Nephron (organoid): ENCODE data around the gene MLH3.

Experiments used
- H3K27ac Mint-ChIP-seq, 3 experiments: 2 replicates each; pipeline ENCODE4 v1.8.0; 2020; ENCODE audit warnings: mixed read lengths in 3 of 3, mild to moderate bottlenecking in 2 of 3, moderate library complexity in 1 of 3
- H3K27me3 Mint-ChIP-seq: 2 replicates; pipeline ENCODE4 v1.8.0; 2021; ENCODE audit warnings: low read depth, mild to moderate bottlenecking, moderate library complexity, mixed read lengths
- H3K36me3 Mint-ChIP-seq: 2 replicates; pipeline ENCODE4 v1.8.0; 2020; ENCODE audit warnings: low read depth, mixed read lengths
- H3K4me1 Mint-ChIP-seq: 2 replicates; pipeline ENCODE4 v1.8.0; 2020; ENCODE audit warnings: mixed read lengths
- H3K4me3 Mint-ChIP-seq, 3 experiments: 2 replicates each; pipeline ENCODE4 v1.8.0; 2020; ENCODE audit warnings: mild to moderate bottlenecking in 3 of 3, mixed read lengths in 3 of 3, moderate library complexity in 2 of 3
- H3K9me3 Mint-ChIP-seq: 2 replicates; pipeline ENCODE4 v1.8.0; 2020; ENCODE audit warnings: mixed read lengths
- TF ChIP-seq, protein P1 (sequence below), 3 experiments: fragments of 200-600 bp; sonication (generic); IDR thresholded peaks; one replicate each; pipeline ENCODE4 v1.5.0; 2021; ENCODE audit warnings: antibody characterized with exemption in 3 of 3; ENCODE audit not compliant: unreplicated experiment in 3 of 3

Gene MLH3

DNA sequence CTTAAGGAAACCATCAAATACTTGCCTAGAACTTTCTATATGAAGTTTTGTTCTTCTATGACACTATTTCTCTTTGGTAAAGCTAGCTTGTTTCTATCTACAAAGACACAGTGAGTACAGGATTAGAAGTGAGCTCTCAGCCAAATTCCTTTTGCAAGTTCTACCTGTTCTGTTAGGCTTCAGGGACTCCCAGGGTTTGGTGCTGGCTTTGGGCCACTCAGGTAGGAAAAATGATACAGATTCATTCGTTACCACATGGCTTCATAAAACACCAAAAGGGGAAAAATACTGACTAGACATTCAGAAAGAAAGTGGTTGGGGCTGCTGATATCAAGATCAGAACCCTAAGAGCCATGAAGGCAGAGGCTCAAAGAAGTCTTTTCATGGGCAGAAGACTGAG lies 32.0 kb upstream of the MLH3 start:
- Mint-ChIP-seq H3K9me3 (no peaks in the 10 kb centered on the region), H3K4me3 (no peak overlapping the region), H3K27ac (peak overlapping the region in 2 of 3 experiments; percentile 82 to 96), H3K27me3 (no peaks in the 10 kb centered on the region), H3K4me1 (peaks cover 19% of the 10 kb centered on the region), H3K36me3 (peaks cover 52% of the 10 kb centered on the region)
- TF ChIP-seq, protein P1, sequence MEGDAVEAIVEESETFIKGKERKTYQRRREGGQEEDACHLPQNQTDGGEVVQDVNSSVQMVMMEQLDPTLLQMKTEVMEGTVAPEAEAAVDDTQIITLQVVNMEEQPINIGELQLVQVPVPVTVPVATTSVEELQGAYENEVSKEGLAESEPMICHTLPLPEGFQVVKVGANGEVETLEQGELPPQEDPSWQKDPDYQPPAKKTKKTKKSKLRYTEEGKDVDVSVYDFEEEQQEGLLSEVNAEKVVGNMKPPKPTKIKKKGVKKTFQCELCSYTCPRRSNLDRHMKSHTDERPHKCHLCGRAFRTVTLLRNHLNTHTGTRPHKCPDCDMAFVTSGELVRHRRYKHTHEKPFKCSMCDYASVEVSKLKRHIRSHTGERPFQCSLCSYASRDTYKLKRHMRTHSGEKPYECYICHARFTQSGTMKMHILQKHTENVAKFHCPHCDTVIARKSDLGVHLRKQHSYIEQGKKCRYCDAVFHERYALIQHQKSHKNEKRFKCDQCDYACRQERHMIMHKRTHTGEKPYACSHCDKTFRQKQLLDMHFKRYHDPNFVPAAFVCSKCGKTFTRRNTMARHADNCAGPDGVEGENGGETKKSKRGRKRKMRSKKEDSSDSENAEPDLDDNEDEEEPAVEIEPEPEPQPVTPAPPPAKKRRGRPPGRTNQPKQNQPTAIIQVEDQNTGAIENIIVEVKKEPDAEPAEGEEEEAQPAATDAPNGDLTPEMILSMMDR (IDR thresholded peaks at IDR 0.05; ENCODE audit: unreplicated experiment in 3 of 3), result no peak

DNA sequence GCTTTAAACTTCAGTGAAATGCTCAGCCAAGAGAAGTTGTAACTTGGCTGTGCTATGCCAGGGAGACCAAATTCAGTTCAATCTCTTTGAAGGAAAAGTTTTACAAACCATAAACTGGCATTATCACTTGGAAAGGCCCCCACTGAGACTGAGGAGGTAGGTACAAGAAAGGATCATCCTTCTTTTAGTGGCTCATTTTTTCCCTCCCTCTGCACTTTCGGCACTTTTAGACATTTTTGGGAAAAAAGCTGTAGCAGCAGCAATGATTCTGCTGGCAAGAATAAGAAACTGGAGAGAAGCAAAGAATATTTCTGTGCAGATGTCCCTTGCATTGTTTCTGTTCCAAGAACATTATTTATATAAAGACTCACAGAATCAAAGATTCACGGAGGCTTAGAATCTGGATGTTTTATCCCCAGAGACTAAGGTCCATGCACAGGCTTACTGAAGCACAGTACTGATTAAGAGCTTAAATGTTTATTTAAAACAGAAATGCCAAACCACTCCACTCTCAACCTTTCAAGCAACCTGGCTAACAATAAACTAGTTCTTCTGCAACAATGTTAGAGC lies 30.5 kb upstream of the MLH3 start:
- Mint-ChIP-seq H3K9me3 (no peaks in the 10 kb centered on the region), H3K27me3 (no peaks in the 10 kb centered on the region), H3K4me3 (peak overlapping the region in 1 of 3 experiments; percentile 26), H3K27ac (peak overlapping the region; percentile 82 to 97 (median 96)), H3K36me3 (peaks cover 44% of the 10 kb centered on the region), H3K4me1 (peaks cover 19% of the 10 kb centered on the region)
- TF ChIP-seq, protein P1 (IDR thresholded peaks at IDR 0.05; ENCODE audit: unreplicated experiment in 3 of 3), result no peak

DNA sequence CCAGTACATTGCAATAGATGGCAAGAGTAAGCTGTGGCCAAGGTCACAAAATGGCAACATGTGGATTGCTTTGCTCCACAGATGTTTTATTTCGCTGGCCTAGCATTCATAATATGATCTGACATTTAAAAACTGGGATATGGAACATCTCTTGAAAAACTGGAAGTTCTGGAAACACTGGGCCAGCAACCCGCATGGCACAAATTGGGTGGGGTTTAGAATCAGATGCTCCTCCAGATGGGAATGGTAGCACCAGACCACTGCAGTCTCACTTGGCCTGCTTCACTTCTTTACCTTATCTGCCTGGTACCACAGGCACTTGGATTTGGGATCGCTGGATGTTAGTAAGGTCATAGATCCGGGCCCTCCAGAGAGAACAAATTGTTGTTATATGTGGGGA lies 28.3 kb upstream of the MLH3 start:
- peaks cover 19% of the 10 kb centered on the region for H3K4me1 Mint-ChIP-seq
- H3K4me3 Mint-ChIP-seq, result no peak overlapping the region
- no peaks in the 10 kb centered on the region for H3K9me3 Mint-ChIP-seq
- H3K27ac Mint-ChIP-seq, result peak overlapping the region; percentile 19 to 29 (median 22)
- TF ChIP-seq, protein P1 (IDR thresholded peaks at IDR 0.05; ENCODE audit: unreplicated experiment in 3 of 3), result no peak
- H3K27me3 Mint-ChIP-seq, result no peaks in the 10 kb centered on the region
- H3K36me3 Mint-ChIP-seq, result peaks cover 27% of the 10 kb centered on the region

DNA sequence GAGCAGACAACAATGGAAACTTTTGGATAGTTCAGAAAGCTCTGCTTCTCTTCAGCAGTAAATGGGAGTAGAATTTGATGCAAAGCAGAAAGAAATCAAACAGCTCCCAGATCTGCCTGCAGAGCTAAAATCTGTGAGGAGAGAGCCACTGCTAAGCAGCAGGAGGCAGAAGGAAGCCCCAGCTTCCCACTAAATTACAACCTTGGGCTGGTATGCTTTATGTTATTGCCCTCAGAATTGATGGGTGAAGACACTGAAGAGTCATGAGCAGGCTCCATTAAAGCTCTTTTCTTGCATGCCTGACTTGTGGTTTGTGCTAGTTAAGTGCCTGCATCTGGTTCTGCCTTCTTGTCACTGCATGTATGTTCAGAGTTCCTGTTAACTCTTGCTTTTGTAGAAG lies 26.5 kb upstream of the MLH3 start:
- TF ChIP-seq, protein P1 (IDR thresholded peaks at IDR 0.05; ENCODE audit: unreplicated experiment in 3 of 3), result no peak
- Mint-ChIP-seq H3K4me1 (peaks cover 15% of the 10 kb centered on the region), H3K4me3 (no peak overlapping the region), H3K36me3 (peaks cover 12% of the 10 kb centered on the region), H3K27me3 (no peaks in the 10 kb centered on the region), H3K9me3 (no peaks in the 10 kb centered on the region), H3K27ac (no peak overlapping the region)

DNA sequence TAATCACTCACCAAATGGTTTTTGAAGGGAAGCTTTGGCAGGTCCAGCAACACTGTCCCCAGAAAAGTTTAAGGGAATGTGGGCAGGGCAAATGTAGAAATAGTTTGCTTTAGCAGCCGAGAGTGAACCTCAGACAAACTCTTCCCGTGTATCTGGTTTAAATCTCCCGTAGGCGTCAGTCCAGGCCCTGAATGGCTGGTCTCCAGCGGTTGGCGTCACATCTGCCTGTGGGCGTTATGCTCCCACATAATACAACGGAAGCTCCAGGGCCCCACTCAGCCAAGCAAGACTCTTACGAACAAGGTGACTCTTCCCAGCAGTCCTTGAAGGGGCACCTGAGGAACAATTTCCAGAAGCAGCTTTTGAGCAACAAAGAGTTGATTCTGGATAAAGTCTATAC lies 19.1 kb upstream of the MLH3 start:
- no peaks in the 10 kb centered on the region for H3K27me3 Mint-ChIP-seq
- H3K4me1 Mint-ChIP-seq, result peaks cover 5% of the 10 kb centered on the region
- H3K27ac Mint-ChIP-seq, result peak overlapping the region in 1 of 3 experiments; percentile 40
- H3K36me3 Mint-ChIP-seq, result no peaks in the 10 kb centered on the region
- TF ChIP-seq, protein P1 (IDR thresholded peaks at IDR 0.05; ENCODE audit: unreplicated experiment in 3 of 3), result no peak
- H3K4me3 Mint-ChIP-seq, result peak overlapping the region in 1 of 3 experiments; percentile 90
- H3K9me3 Mint-ChIP-seq, result no peaks in the 10 kb centered on the region

DNA sequence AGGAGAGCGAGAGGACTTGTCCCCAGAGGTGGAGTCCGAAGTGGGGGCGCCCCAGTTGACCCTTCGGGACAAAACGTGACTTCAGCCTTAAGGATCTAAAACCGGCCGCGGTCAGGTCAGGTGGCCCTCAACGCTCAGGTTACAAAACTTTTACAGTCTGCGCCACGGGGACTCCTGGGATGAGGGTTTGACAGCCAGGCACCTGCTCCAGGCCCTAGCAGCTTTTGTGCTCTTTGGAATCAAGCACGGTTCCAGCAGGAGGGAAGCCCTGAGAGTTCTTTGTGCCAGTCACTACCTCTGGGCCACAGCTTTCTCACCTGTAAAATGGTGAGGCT lies 18.5 kb upstream of the MLH3 start:
- Mint-ChIP-seq H3K27ac (peak overlapping the region in 1 of 3 experiments; percentile 89), H3K9me3 (no peaks in the 10 kb centered on the region), H3K4me3 (peak overlapping the region in 1 of 3 experiments; percentile 90), H3K36me3 (no peaks in the 10 kb centered on the region), H3K27me3 (no peaks in the 10 kb centered on the region), H3K4me1 (peaks cover 5% of the 10 kb centered on the region)
- TF ChIP-seq, protein P1 (IDR thresholded peaks at IDR 0.05; ENCODE audit: unreplicated experiment in 3 of 3), result no peak
